NOMO-1 (cell line): ENCODE measurements around the gene CCDC71L.

Experiments used
- DNase-seq, 2 experiments: peaks; one replicate each; lab custom pipeline; 2025; ENCODE audit not compliant: unreplicated experiment in 2 of 2; lab: John Stamatoyannopoulos, UW

Gene CCDC71L

DNA sequence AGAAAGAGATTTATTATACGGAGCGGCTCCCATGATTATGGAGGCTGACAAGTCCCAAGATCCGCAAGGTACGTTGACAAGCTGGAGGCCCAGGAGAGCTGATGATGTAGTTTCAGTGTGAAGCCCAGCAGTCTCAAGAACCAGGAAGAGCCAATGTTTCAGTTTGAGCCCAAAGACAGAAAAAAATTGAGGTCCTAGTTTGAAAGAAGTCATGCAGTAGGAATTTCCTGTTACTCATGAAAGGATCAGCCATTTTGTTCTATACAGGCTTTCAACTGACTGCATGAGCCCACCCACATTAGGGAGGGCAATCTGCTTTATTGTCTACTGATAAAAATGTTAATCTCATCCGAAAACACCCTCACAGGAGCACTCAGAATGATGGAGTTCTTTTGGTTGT, 51.5 kb downstream of the CCDC71L start:
- no peak for DNase-seq

DNA sequence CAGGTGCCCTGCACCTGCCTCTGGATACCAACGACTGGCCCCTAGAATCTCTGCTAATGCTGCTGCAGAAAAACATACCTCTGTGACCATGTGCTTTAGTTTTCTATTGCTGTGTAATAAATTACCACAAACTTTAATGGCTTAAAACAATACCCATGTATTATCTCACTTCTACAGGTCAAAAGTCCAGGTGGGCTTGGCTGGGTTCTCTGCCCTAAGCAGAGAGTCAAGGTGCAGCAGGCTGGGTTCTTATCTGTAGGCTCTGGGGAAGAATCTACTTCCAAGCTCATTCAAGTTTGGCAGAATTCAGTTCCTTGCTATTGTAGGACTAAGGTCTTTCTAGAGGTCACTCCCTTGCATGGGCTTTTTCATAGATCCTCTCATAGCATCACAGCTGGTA, 52.3 kb downstream of the CCDC71L start:
- no peak for DNase-seq
